SW480 (cell line): Measurements from ENCODE around the gene AKIRIN1.
"Not testable (repeated sequence)": the region's sequence is repeated elsewhere in the genome, so short reads cannot be mapped to it uniquely, and the experiment has no call there.

Experiments
- DNase-seq: peaks from one replicate; pipeline ENCODE4 v3.0.0-alpha.2; 2016; ENCODE audit warnings: low spot score

AKIRIN1 gene

GRCh38 chr1:38997034-38997900 is 6.2 kb downstream of the AKIRIN1 start:
- no peak for DNase-seq

- DNase-seq: no peak
Observed at GRCh38 chr1:38997901-38998190, 6.8 kb downstream of the AKIRIN1 start.

- DNase-seq: no peak
Observed at GRCh38 chr1:39001516-39002421, 10.7 kb downstream of the AKIRIN1 start.

DNA sequence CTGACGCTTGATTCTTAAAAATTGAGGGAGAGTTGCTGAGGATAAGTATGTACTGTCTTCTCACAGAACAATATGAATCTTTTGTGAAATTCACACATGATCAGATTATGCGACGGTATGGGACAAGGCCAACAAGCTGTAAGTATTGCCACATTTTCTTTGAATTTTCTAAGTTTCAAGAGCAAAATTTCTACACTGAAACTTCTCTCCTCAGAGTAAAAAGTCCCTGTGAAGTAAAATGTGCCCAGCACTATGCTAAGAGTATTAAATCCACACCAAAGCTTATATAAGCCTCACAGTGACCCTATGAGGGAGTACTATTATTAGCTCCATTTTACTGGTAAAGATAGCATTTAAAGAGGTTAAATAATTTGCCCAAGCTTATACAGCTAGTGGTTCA is 12.2 kb downstream of the AKIRIN1 start:
- DNase-seq: no peak

DNA sequence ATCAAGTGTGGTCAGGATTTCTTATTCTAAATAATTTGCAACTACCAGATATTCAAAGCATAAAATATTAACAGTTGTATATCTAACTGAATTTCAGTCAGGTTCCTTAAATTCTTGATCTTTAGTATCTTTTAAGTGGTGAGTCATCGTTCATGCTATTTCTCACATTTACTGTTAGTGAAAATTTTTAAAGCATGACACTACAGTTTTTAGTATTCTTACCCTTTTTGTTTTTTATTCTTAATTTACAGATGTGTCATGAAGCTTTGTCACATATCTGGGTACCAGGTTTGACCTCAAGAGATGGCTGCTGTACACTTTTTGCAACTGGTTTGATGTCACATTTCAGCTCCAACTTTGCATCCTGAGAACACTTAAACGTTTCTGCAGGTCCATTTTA is 12.7 kb downstream of the AKIRIN1 start:
- no peak for DNase-seq

DNA sequence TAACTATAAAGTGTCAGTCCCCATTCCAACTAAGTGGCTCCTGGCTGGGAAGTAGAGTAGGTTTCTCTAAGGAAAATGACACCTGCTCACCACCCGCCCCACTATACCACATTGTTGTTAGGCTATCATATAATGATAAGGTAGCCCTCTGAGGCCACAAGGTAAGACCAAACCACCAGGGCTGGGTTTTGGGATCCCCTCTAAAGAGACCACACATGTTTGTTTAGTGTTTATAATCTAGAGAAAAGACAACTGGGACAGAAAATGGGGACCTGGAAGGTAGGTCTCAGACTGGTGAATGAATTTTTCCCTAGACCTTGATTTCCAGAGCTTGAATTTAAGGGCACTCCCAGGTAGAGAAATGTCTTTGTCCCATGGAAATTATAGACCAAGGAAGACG is 15.2 kb downstream of the AKIRIN1 start:
- no peak for DNase-seq

DNA sequence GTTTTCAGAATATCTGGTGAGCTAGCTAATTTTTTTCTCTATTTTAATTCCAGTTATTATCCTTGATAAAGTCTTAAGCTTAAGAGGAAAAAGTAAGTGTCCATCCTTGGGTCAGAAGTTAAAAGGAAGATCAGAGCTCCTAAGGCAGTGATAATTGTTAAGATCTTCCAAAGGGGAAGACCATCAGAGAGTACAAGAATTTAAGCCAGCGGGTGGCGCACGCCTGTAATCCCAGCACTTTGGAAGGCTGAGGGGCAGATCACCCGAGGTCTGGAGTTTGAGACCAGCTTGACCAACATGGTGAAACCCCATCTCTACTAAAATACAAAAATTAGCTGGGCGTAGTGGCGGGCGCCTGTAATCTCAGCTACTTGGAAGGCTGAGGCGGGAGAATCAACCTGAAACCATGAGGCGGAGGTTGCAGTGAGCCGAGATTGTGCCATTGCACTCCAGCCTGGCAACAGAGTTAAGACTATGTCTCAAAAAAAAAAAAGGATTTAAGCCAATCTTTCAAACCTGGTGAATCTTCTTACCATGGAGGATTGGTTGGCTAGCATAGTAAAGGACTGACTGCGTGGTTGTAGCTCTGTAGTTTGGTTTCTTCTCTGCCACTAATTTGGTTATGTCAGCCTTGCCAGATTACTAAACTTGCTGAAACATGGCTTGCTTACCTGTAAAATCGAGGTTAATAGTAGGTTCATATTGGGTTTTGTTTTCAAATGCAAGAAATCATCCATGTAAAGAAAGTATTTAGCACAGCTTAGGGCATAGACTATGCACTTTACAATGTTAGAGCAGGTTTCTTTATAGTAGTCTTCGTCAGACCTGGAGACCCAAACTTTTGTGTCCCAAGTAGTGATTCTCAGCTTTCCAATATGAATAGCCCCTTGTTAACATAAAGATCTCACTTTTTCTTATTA is 15.9 kb downstream of the AKIRIN1 start:
- DNase-seq: no peak

DNA sequence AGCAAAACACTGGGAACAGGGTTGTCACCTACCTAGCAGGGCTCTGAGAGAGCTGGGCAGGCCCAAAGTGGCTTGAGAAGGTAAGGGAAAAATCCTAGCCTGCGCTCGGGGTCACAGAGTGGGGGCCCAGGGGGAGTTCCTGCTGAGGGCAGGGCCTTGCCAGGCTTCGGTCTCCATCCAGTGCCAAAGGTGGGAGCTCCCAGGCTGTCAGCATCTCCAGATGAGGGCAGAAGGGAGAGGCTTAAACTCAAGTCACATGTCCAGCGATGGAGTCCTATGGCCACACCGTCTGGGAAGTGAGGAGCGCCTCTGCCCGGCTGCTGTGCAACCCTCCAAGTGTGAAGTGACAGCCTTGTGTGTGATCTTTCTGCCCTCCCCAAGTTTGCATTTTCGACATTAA is 23.9 kb downstream of the AKIRIN1 start:
- not testable (repeated sequence) for DNase-seq

DNA sequence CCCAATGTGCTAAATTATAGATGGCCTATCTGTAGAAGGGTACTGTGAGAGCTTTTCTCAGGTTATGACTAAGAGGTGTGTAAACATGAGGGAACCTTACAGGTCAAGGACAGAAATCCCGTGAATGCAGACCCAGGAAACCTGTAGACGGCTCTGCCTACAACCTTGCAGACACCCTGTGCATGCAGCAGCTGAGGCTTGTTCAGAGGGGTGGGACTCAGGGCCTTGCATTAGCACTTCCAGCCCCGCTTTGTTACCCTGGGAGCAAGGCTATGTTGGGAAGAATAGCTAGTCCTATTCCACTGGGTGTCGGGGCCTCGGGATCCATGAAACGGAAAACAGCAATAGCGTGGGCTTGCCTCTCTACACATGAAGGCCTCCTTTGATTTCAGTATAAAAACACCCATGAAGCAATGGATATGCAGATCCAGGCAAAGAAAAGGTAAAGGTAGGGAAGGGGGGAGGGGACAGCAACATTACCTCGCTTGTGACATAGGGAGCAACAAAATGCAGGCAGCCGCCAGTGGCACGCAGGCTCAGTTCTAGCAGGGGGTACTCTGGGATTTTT is 25.6 kb downstream of the AKIRIN1 start:
- DNase-seq: no peak

GRCh38 chr1:39017266-39017665 is 26.2 kb downstream of the AKIRIN1 start:
- no peak for DNase-seq

- DNase-seq: not testable (repeated sequence)
Observed at GRCh38 chr1:39020494-39020893, 29.4 kb downstream of the AKIRIN1 start.

GRCh38 chr1:39021426-39021825 is 30.4 kb downstream of the AKIRIN1 start:
- no peak for DNase-seq

DNA sequence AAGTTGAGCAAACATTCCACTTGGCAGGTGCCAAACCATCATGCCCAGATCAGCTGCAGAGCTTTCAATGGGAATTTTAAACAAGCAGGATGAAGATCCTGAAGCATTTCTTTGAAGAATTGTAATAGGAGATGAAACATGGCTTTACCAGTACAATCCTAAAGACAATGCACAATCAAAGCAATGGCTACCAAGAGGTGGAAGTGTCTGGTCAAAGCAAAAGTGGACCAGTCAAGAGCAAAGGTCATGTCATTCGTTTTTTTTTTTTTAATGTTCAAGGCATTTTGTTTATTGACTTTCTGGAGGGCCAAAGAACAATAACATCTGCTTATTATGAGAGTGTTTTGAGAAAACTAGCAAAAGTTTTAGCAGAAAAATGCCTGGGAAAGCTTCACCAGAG is 32.1 kb downstream of the AKIRIN1 start:
- no peak for DNase-seq

- peak; percentile 86 for DNase-seq
Observed at GRCh38 chr1:39026051-39026865, 35.2 kb downstream of the AKIRIN1 start, which contains the start of gene NDUFS5. NDUFS5 (plus strand) TSS chr1:39026350; CDS start chr1:39028725, 2,375 bp downstream.

- DNase-seq: no peak
Observed at GRCh38 chr1:39026866-39027507, 35.9 kb downstream of the AKIRIN1 start.

DNA sequence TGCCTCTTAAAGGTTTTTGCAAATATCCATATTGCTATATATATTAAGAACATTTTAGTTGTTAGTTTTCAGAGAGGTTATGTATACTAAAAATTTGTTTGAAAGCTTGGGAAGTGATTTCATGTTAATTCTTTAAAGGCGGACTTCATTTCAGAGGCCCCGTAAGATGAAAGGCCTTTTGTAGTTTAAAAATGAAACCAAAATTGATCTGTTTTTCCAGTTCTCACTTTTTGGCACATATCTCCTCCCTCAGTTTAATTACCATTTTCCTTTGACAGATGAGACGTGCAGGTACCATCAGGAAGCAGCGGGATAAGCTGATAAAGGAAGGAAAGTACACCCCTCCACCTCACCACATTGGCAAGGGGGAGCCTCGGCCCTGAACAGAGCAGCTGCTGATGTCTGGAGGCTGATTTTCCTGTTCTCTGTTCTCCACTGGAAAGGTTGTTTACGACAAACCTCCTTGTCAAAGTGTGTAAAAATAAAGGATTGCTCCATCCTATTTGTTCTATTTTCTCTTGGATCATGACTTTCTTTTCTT is 43.1 kb downstream of the AKIRIN1 start:
- no peak for DNase-seq

GRCh38 chr1:39036678-39037077 is 45.6 kb downstream of the AKIRIN1 start:
- no peak for DNase-seq

- DNase-seq: no peak
Observed at GRCh38 chr1:39043513-39043912, 52.4 kb downstream of the AKIRIN1 start.

DNA sequence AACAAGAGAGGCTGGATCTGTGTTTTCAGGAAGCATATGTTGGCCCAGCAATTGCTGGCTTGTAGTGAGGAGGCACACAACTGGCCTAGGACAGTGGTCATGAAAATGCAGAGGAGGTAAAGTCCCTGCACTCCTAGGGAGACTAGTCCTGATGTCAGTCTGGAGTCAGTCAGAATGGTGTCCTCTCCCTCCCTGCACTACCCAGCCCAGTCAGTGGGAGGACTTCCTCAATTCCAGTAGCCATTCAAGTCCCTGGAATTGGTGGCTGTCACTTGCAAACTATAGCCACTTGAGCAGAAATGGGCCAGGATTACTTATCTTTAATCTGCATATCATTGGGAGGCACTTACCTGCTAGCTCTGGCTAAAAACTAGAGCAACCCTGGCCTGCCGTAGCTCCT is 53.7 kb downstream of the AKIRIN1 start:
- peak; percentile 4 for DNase-seq

- no peak for DNase-seq
Observed at GRCh38 chr1:39045231-39045630, 54.2 kb downstream of the AKIRIN1 start.
